ENCODE results near the gene GLI1.
"Not testable (repeated sequence)": the region's sequence is repeated elsewhere in the genome, so short reads cannot be mapped to it uniquely, and the experiment has no call there.

DNA sequence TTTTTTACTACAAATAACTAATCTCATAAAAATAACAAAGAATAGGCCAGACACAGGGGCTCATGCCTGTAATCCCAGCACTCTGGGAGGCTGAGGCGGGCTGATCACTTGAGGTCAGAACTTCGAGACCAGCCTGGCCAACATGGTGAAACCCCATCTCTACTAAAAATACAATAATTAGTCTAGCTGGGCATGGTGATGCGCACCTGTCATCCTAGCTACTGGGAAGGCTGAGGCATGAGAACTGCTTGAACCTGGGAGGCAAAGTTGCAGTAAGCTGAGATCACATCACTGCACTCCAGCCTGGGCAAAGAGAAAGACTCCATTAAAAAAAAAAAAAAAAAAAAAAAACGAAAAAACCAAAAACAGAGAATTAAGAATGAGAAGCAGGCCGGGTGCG is 45.4 kb upstream of the GLI1 start:
- TF ChIP-seq, protein P1, sequence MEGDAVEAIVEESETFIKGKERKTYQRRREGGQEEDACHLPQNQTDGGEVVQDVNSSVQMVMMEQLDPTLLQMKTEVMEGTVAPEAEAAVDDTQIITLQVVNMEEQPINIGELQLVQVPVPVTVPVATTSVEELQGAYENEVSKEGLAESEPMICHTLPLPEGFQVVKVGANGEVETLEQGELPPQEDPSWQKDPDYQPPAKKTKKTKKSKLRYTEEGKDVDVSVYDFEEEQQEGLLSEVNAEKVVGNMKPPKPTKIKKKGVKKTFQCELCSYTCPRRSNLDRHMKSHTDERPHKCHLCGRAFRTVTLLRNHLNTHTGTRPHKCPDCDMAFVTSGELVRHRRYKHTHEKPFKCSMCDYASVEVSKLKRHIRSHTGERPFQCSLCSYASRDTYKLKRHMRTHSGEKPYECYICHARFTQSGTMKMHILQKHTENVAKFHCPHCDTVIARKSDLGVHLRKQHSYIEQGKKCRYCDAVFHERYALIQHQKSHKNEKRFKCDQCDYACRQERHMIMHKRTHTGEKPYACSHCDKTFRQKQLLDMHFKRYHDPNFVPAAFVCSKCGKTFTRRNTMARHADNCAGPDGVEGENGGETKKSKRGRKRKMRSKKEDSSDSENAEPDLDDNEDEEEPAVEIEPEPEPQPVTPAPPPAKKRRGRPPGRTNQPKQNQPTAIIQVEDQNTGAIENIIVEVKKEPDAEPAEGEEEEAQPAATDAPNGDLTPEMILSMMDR (IDR thresholded peaks at IDR 0.05 in 8 of 11, conservative IDR thresholded peaks at IDR 0.05 in 3 of 11): not testable (repeated sequence)
- not testable (repeated sequence) for TF ChIP-seq POLR2A (IDR thresholded peaks at IDR 0.05)
